GM18505 (cell line): ENCODE results near the gene MAN1C1.
"Not testable (repeated sequence)": the region's sequence is repeated elsewhere in the genome, so short reads cannot be mapped to it uniquely, and the experiment has no call there.

Experiments used
- ATAC-seq: cut with Tn5 transposase; IDR thresholded peaks from one replicate; pipeline ENCODE4 v1.9.1; 2021; ENCODE audit not compliant: unreplicated experiment
- POLR2A ChIP-seq: IDR thresholded peaks from 4 replicates; pipeline ENCODE4 v1.6.1; 2011; ENCODE audit warnings: borderline replicate concordance; ENCODE audit not compliant: insufficient read depth, insufficient read length; ENCODE audit errors: extremely low read depth

Gene MAN1C1

GRCh38 chr1:25697435-25698217 lies 81.0 kb downstream of the MAN1C1 start:
- no peak for ATAC-seq
- TF ChIP-seq POLR2A = no peak

DNA sequence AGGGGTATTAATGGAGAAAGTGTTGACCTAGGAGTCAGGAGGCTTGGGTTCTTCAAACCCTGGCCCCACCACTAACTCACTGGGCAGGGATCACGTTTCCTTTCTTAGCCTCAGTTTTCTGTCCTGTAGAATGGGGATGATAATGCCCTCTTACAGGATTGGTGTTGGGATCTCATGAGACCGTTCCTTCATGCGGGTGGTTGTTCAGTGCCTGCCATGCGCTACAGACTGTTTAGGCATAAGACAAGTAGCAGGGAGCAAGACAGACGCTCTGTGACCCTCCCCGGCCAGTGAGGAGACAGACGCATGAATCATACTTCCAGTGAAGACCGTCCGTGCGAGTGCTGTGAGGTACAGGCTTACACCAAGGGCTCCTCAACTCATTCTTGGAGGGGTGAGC lies 81.7 kb downstream of the MAN1C1 start:
- TF ChIP-seq POLR2A = no peak
- ATAC-seq = no peak

DNA sequence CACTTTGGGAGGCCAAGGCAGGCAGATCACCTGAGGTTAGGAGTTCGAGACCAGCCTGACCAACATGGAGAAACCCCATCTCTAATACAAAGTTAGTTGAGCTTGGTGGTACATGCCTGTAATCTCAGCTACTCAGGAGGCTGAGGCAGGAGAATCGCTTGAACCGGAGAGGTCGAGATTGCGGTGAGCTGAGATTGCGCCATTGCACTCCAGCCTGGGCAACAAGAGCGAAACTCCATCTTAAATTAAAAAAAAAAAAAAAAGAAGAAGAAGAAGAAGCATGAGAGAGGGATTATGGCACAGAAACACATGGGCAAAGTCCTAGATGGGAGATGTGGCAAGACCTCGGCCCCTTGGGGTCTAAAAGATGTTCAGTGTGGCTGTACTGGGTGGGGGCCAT lies 82.5 kb downstream of the MAN1C1 start:
- not testable (repeated sequence) for ATAC-seq

DNA sequence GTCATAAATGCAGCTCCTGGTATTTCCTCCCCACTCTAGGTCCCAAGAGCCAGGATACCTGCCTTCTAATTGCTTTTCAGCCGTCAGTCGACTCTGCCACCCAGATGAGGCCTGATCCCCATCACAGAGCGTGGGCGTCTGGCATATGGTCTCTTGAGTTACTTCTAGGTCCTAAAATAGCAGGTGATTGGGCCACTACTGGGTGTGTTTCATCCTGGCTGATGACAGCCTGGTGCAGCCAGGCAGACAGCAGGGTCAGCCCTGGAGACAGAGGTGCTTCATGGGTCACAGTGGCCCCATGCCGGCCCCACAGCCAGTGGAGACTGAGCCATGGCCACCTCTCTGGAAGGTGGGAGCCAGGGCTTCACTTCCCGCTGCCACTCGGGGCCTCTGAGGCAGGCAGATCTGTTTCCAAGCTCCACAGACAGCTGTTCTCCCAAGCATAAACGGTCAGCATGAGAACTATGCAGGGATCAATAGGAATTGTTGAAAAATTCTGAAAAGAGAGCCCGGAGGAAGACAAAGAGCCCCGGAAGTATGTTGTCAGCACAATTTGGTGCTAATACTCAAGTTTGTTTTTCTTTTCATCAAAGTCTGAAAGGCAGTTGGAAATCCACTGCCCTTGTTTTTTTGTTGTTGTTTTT lies 83.0 kb downstream of the MAN1C1 start:
- TF ChIP-seq POLR2A = no peak
- no peak for ATAC-seq

GRCh38 chr1:25700144-25700523 lies 83.5 kb downstream of the MAN1C1 start:
- TF ChIP-seq POLR2A = no peak
- ATAC-seq = no peak

GRCh38 chr1:25700626-25701025 lies 84.0 kb downstream of the MAN1C1 start:
- no peak for ATAC-seq

GRCh38 chr1:25701030-25701785 lies 84.6 kb downstream of the MAN1C1 start:
- no peak for TF ChIP-seq POLR2A
- ATAC-seq = no peak

More at GRCh38 chr1:25700626-25701025, 84.0 kb downstream of the MAN1C1 start:
- TF ChIP-seq POLR2A = no peak

DNA sequence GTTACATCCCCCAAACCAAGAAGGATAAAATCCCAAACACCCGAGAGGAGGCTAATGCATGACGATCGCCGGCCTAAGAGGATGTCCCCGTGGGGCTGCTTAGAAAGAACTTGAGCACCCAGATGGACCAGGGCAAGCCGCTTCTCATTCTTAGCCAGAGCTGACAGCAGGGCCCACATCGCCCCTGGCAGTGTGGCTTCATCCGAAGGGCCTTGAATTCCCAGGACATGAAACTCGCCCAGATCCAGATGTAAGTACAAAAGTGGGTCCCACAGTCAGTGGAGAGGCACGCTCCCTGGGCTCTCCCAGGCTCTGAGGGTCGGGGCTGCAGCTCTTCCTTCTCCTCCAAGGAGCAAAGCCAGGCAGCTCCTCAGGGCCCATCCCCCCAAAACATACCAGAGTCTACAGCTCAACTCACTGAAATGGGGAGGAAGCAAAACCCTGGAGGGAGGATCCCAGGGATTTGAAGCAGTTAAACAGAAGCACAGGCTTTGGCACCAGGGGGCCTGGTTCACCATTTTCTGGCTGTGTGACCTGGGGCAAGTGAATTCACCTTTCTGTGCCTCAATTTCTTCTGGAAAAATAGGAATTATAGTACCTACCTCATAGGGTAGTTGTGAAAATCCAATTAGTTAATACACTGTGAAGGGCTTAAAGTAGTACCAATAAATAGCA lies 85.6 kb downstream of the MAN1C1 start:
- no peak for TF ChIP-seq POLR2A
- no peak for ATAC-seq

- no peak for TF ChIP-seq POLR2A
- ATAC-seq = no peak
Observed at GRCh38 chr1:25703041-25703440, 86.5 kb downstream of the MAN1C1 start.

DNA sequence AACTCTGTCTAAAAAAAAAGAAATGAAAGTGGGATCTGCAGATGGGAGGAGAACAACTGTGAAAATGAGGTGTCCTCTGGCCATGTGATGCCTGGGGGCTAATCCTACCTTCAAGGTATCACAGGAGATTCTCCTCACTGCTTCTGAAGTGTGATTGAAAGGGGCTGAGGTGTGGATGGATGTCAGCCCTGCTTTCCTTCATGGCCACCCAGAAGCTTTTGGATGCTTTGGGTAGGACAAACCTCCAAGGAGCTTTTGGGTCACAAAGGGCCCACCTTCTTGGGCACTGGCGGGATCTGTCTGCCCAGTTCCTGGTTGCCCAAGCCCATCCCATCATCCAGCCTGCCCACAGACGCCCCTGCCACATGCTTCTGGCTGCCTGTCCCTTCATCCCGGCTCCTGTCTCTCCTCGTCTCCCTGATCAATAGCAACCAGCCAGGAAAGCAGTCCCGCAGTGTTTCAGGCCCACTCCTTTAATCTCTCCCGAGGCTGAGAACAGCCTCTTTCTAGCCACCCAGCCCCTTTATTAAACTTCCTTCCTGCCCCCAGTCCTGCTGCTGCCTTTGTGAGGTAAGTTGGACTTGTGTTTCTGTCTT lies 87.2 kb downstream of the MAN1C1 start:
- no peak for TF ChIP-seq POLR2A
- no peak for ATAC-seq

DNA sequence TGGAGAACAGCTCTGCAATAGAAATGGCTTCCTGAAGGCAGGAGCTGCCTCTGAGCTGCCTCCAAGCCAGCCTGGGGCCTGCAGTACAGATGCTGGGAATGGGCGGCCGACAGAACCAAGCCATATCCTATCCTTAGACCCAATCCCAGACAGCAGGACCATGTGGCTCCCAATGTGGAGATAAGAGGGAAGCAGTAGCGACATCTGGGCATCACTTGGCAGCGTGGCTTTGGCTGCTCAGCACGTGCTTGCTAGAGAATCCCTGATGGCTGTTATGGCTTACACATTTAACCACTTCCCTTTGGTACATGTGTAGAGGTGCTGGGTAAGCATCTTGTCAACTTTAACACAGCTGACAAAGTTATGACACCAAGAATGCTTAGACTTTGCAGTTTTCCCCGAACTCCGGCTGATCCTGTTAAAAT lies 87.7 kb downstream of the MAN1C1 start:
- TF ChIP-seq POLR2A = no peak

DNA sequence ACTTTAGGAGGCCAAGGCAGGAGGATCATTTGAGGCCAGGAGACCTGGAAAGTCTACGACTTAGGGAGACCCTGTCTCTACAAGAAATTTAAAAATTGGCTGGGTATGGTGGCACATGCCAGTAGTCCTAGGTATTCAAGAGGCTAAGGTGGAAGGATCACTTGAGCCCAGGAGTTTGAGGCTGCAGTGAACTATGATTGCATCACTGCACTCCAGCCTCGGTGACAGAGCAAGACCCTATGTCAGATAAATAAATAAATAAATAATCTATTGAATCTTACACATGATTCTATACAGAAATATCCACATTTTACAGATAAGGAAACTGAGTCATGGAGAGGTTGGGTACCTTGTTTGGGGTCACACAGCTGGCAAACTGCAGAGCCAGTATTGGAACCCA lies 89.1 kb downstream of the MAN1C1 start:
- no peak for TF ChIP-seq POLR2A
- ATAC-seq = no peak

More for the DNA sequence above, 87.7 kb downstream of the MAN1C1 start:
- no peak for ATAC-seq

GRCh38 chr1:25706146-25707089 lies 89.8 kb downstream of the MAN1C1 start:
- no peak for TF ChIP-seq POLR2A
- no peak for ATAC-seq
